NOMO-1 (cell line): ENCODE measurements around the gene SCAMP1.

Experiments used
- DNase-seq, 2 experiments: peaks; one replicate each; lab custom pipeline; 2025; ENCODE audit not compliant: unreplicated experiment in 2 of 2; lab: John Stamatoyannopoulos, UW

Gene SCAMP1

DNA sequence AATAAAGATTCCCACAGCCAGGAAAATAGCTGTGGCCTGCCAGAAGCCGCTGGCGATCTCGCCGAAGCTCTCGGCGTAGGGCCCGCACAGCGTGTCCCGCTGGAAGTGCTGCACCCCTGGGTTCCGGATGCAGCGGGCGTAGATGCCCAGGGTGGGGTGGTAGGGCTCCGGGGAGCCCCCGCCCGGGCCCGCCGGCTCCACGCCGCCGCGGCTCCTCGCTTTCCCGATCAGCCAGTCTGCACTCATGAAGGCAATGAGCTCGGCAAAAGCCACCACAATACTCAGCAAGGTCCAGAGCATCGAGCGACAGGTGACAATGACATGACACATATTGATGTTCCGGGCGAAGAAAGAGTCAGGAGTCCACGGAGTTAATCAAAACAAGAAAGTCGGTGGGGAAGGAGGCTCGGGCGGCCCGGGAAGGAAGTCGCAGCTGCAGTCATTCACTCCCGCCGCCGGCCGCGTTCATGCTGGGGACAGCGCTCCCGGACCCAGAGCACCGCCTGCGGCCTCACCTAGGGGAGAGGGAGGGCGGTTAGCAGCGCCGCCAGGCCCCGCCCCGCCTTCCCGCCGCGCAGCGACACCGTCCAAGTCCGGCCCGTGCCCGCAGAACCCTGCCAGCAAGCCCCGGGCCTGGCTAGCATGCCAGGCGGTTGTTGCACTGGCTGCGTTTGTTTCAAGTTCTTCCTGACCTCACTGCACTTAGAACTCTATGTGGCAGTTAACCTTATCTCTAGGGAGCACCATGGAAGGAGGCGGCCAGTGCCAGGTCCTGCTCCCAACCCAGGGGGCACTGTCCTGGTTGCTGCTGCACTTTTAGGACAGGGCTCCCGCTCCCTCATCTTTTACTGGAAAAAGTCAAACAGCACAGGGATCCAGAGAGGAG lies 149.7 kb downstream of the SCAMP1 start:
- DNase-seq: no peak

- DNase-seq: peak; percentile 41 to 62
Measured at GRCh38 chr5:78511121-78511906, 150.9 kb downstream of the SCAMP1 start.

- no peak for DNase-seq
Measured at GRCh38 chr5:78512435-78512834, 152.0 kb downstream of the SCAMP1 start.

GRCh38 chr5:78513441-78513840 lies 153.0 kb downstream of the SCAMP1 start:
- DNase-seq: no peak

DNA sequence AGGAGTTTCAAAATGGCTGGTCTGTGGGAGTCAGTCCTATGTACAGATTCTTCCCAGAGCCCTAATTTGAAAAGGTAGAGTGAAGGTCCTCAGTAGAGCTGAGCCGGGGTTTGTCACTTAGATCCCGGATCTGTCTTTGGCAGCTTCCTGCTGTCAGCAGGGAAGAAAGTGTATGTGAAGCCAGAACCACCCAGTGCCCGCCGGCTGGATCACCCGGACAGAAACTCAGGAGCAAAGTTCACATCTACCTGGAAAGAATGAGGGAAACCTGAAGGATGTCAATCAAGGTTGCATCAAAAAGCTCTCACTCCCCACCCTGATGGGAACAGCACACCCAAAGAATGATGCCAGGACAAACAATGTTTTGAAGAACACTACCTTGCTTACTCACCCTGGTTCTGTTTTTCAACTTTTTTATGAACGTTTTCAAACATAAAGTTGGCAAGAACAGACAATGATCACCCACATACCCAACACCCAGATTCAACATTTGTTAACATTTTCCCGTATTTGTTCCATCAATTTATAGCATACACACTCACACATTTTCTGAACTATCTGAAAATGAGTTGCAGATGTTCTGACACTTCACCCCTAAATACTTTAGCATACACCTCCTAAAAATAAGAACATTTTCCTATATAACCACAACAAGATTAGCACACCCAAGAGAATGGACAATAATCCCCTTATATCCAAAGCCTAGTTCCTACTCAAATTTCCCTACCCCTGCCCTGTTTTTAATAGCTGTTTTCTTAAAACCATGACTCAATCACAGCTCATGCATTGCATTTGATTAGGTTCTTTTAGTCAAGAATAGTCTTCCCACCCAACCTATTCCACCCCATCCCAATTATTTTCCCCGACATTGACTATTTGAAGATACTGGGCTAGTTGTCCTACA lies 154.3 kb downstream of the SCAMP1 start:
- no peak for DNase-seq

DNA sequence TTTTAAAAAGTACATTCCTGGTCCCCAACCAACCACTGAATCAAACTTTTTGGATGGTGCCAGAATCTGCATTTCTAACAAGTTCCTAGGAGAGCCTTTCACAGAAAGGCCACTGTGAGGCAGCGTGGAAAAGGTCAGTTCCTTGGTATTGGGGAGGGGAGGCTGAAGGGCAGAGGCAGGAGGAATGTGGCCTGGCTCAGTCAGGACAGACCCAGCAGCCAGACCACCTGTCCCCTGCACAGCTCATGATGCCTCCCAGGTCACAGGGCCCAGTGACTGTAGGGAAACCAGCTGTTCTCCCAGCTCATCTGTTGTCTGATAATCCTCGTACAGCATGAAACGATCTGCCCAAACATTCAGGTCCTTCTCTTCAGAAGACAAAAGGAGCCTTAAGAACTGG lies 155.3 kb downstream of the SCAMP1 start:
- DNase-seq: no peak

- no peak for DNase-seq
Measured at GRCh38 chr5:78518365-78519197, 158.2 kb downstream of the SCAMP1 start.

DNA sequence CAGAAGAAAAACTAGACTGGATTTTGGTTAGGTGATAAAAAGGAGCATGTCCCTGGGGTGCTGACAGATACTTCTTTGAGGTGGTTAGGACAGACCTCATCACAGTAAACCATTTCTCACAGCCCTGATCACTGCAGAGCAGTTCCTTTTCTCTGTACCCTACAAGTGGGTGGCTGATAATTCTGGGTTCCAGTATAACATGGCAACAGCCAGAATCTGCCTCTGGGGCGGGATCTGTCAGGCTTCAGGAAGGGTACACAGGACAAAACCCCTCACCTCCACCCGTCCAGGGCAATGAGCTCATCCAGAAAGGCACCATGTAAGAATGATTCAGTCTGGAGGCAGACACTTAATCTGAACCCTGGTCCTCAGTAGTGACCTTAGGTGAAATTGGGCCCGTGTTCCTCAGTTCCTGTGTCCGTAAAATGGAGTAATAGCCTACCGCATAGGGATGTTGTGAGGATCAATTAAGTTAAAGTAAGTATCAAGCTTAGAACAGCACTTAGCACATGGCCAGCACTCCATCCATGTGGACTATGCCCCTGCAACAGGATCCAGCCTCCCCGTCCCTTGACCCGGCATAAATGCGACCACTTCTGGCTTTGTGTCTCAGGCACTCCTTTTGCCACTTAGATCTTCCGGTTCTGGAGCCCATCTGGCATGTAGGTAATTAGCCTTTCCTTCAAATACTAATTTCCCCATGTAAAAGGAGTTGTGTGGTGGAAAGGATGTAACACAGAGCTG lies 159.0 kb downstream of the SCAMP1 start:
- no peak for DNase-seq

- no peak for DNase-seq
Measured at GRCh38 chr5:78521455-78521854, 161.0 kb downstream of the SCAMP1 start.

- no peak for DNase-seq
Measured at GRCh38 chr5:78522476-78523260, 162.3 kb downstream of the SCAMP1 start.

GRCh38 chr5:78523314-78524193 lies 163.1 kb downstream of the SCAMP1 start:
- DNase-seq: no peak

- DNase-seq: no peak
Measured at GRCh38 chr5:78526049-78526525, 165.7 kb downstream of the SCAMP1 start.

- DNase-seq: no peak
Measured at GRCh38 chr5:78527054-78527859, 166.8 kb downstream of the SCAMP1 start.

DNA sequence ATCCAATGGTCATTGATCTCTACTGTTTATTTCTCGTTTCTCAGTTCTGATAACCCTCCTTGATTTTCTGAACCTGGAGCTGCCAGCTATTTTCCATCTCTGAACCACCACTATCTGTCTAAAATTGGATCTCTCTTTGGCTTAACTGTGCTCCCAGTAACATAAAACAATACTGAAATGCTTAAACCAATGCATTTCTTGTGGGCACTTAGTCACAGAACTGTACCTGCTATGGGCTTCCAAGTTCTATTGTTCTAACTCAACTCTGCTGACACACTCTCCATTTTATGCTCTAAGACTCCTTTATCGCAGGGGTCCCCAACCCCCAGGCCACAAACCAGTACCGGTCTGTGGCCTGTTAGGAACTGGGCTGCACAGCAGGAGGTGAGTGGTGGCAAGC lies 167.5 kb downstream of the SCAMP1 start:
- no peak for DNase-seq
